AG09319 (cell line): ENCODE measurements around the gene TIGD4.

Experiments used
- DNase-seq: peaks from one replicate; pipeline ENCODE4 v3.0.0-alpha.2; 2010; ENCODE audit warnings: low read depth; ENCODE audit errors: extremely low read depth
- CTCF ChIP-seq: IDR thresholded peaks from 2 replicates; pipeline ENCODE4 v1.5.1; 2011; ENCODE audit warnings: low read depth, mild to moderate bottlenecking, inconsistent platforms, low read length, moderate library complexity

TIGD4 gene

GRCh38 chr4:152817331-152817730 lies 37.8 kb upstream of the TIGD4 start:
- TF ChIP-seq CTCF: no peak
- no peak for DNase-seq

GRCh38 chr4:152815078-152815477 lies 35.5 kb upstream of the TIGD4 start:
- no peak for DNase-seq
- no peak for TF ChIP-seq CTCF

- no peak for TF ChIP-seq CTCF
- DNase-seq: no peak
Observed at GRCh38 chr4:152810715-152811287, 31.3 kb upstream of the TIGD4 start.

- no peak for TF ChIP-seq CTCF
- DNase-seq: no peak
Observed at GRCh38 chr4:152808670-152809069, 29.1 kb upstream of the TIGD4 start.

GRCh38 chr4:152807294-152807829 lies 27.8 kb upstream of the TIGD4 start:
- TF ChIP-seq CTCF: no peak
- no peak for DNase-seq

GRCh38 chr4:152806501-152807125 lies 27.1 kb upstream of the TIGD4 start:
- DNase-seq: peak; percentile 52
- no peak for TF ChIP-seq CTCF

GRCh38 chr4:152805818-152806217 lies 26.3 kb upstream of the TIGD4 start:
- TF ChIP-seq CTCF: no peak
- no peak for DNase-seq
